ENCODE data around the gene EIF3J.
"Not testable (repeated sequence)": the region's sequence is repeated elsewhere in the genome, so short reads cannot be mapped to it uniquely, and the experiment has no call there.

EIF3J gene

DNA sequence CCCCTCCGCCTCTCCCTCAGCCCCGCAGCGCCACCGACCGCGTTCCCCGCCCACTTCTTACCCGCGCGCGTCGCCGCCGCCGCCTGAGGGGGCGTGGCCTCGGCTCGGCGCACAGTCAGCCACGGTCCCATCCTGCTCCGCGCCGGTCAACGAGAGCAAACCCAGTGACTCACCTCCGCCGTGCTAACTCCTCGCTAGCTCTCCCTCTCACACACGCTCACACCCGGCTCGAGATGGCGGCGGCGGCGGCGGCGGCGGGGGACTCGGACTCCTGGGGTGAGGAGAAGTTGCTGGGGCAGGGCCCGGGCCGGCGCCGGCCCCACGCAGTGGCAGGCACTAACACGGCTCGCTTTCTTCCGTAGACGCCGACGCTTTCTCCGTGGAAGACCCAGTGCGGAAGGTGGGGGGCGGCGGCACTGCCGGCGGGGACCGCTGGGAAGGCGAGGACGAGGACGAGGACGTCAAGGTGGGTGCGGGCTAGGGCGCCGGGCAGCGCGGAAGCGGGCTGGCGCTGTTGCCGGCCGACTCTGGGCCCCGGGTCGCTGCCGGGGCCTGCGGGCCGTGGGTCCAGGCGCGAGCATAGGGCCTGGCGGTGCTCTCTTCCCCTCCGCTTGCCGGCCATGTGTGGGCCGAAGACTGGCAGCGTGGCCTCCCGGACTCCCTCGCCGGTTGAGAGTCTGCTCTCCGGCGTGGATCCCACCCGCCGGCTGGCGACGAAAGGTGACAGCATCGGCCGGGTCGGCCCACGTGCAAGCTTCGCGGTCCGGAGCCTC lies at the start of gene EIF3J:
Gene EIF3J (plus strand): TSS at position 186 of the 773 bp plus-strand sequence. CDS start 48 bp downstream, at position 234.
- peak; percentile 87 to 91 (median 87) for DNase-seq (ENCODE audit: low read depth in 3 of 3, low spot score in 1 of 3)

- no peak for DNase-seq (ENCODE audit: low read depth in 3 of 3, low spot score in 1 of 3)
These were observed 47.5 kb upstream of the EIF3J start for GRCh38 chr15:44489464-44489863.

DNA sequence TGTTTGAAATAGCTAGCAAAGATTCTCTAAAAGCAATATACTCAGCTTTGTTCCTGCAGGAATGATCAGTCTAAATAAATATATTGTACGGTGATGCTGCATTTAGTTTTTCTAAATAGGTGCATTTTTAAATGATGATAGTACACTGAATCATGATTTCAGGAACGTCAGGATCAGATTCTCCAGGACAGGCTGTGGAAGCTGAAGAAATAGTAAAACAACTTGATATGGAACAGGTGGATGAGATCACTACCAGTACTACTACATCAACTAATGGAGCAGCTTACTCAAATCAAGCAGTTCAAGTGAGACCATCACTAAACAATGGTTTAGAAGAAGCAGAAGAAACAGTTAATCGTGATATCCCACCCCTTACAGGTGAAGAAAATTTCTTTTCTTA lies 46.3 kb upstream of the EIF3J start:
- DNase-seq (ENCODE audit: low read depth in 3 of 3, low spot score in 1 of 3), result no peak

DNA sequence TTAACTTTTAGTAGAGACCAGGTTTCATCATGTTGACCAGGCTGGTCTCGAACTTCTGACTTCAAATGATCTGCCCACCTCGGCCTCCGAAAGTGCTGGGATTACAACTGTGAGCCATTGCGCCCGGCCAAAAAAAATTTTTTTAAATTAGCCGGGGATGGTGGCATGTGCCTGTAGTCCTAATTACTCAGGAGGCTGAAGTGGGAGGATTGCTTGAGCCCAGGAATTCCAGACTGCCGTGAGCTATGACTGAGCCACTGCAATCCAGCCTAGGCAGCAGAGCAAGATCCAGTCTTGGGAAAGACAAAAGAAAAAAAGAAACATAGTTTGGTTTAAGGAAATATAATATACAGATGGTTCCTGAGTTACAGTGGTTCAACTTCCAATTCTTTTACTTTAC lies 44.9 kb upstream of the EIF3J start:
- DNase-seq (ENCODE audit: low read depth in 3 of 3, low spot score in 1 of 3), result no peak

- DNase-seq (ENCODE audit: low read depth in 3 of 3, low spot score in 1 of 3), result no peak
These were observed 44.3 kb upstream of the EIF3J start for GRCh38 chr15:44492672-44493071.

- no peak for DNase-seq (ENCODE audit: low read depth in 3 of 3, low spot score in 1 of 3)
These were observed 41.4 kb upstream of the EIF3J start for GRCh38 chr15:44495562-44495961.

DNA sequence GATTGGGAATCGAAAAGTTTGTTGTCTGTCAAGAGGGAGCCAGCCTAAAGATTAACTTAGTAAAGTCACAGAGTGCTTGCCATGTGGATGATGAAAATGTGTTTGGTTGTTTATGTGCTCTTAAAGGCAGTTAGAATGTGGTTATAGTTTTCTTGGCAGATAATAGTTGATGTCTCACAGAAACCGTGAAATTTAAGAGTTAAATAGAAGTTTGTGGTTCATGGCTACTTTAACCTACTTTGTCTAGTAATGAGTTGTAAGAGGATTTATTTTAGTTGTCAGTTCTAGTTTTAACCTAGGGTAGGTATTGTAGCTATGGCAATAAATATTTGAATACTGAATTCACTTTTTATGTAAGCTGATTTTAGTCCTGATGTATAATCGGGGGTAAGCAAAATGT lies 36.4 kb upstream of the EIF3J start:
- no peak for DNase-seq (ENCODE audit: low read depth in 3 of 3, low spot score in 1 of 3)

GRCh38 chr15:44501768-44502366 lies 35.1 kb upstream of the EIF3J start:
- DNase-seq (ENCODE audit: low read depth in 3 of 3, low spot score in 1 of 3), result no peak

DNA sequence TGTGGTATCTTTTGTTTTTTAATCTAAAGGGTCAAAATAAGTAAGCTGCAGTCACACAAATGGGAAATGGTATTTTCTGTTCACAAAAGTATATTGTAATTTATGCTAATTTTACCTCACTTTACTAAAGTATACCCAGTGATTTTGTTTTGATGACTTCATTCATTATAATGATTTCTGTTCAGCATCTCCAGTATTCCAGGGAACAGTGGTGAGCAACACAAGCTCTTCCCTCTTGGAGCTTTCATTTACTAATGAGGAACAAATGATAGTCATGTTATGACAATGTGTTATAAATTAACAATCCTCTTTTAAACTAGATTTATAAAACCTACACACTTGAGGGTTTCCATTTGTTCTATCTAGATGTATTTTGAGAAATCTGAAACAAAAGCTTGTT lies 20.5 kb upstream of the EIF3J start:
- DNase-seq (ENCODE audit: low read depth in 3 of 3, low spot score in 1 of 3), result no peak

- no peak for DNase-seq (ENCODE audit: low read depth in 3 of 3, low spot score in 1 of 3)
These were observed 17.4 kb upstream of the EIF3J start for GRCh38 chr15:44519537-44519936.

DNA sequence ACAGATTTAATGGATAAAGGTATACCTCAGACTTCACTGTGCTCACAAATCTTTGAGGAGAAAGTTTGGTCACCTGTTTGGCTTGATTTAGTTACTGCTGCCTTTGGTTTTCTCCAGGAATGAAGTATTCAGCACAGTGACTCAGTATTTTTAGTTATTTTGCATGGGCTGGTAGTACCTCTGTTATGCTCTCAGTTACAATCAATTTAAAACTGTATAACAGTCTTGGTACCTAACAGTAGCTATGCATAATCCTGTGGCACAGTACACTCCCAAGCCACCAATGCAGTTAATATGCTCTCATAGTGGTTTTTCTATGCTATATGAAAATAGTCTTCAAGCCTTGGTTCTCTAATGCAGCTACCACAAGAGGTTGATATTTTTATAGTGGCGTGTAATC lies 11.9 kb upstream of the EIF3J start:
- no peak for DNase-seq (ENCODE audit: low read depth in 3 of 3, low spot score in 1 of 3)

- DNase-seq (ENCODE audit: low read depth in 3 of 3, low spot score in 1 of 3), result no peak
These were observed 9.7 kb upstream of the EIF3J start for GRCh38 chr15:44527241-44527640.

DNA sequence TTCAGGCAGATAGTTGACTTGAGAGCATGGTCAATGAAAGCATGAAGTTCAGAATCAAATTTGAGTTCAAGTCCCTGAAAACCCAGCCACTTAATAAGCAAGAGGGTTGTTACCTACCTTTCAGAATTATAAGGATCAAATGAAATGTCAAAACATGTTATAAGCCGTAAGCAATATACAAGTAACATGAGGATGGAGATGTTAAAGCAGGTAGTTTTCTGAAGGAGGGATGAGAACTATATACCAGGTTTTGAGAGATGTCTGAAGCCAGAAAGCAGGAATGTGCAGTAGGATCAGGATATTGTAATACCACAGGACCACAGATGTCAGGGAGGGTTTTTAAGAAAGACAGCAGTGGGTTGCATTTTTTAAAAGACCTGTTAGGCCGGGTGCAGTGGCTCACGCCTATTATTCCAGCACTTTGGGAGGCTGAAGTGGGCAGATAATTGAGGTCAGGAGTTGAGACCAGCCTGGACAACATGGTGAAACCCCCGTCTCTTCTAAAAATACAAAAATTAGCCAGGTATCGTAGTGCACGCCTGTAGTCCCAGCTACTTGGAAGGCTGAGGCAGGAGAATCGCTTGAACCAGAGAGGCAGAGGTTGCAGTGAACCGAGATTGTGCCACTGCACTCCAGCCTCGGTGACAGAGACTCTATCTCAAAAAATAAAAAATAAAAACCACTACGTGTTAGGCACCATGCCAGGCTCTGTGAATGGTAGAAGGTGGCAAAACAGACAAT lies 6.9 kb upstream of the EIF3J start:
- no peak for DNase-seq (ENCODE audit: low read depth in 3 of 3, low spot score in 1 of 3)

DNA sequence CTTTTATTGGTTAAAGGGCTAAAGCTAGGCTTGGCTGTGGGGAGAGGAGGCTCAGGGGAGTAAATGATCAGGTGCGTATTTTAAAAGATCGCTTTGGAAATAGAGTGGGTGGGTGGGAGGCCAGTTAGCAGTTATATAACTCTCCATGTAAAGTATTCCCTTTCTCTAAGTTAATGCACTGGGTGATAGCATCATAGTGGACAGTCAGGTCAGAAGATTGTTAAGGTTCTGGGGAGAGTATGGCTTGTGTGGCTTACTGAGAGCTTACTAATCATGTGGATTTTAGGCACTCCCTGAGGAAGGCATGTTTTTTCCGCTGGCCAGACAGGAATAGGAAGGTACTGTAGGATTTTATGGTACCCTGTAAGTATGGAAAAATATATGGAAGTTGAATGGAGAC lies 6.3 kb upstream of the EIF3J start:
- no peak for DNase-seq (ENCODE audit: low read depth in 3 of 3, low spot score in 1 of 3)

- not testable (repeated sequence) for DNase-seq (ENCODE audit: low read depth in 3 of 3, low spot score in 1 of 3)
These were observed 4.7 kb upstream of the EIF3J start for GRCh38 chr15:44532275-44532674.

DNA sequence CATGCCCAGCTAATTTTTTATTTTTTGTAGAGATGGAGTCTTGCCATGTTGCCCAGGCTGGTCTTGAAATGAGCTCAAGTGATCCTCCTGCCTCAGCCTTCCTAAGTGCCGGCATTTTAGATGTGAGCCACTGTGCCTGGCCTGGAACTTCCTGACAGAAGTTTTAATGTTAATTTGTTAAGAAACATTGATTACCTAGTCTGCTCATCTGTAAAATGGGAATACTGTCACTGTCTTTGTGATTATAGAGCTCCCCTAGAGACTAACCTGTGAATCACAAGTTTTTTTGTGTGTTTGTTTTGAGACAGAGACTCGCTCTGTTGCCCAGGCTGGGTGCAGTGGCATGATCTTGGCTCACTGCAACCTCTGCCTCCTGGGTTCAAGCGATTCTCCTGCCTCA lies 4.3 kb upstream of the EIF3J start:
- DNase-seq (ENCODE audit: low read depth in 3 of 3, low spot score in 1 of 3), result no peak

- no peak for DNase-seq (ENCODE audit: low read depth in 3 of 3, low spot score in 1 of 3)
These were observed 1.9 kb upstream of the EIF3J start for GRCh38 chr15:44535092-44535491.

DNA sequence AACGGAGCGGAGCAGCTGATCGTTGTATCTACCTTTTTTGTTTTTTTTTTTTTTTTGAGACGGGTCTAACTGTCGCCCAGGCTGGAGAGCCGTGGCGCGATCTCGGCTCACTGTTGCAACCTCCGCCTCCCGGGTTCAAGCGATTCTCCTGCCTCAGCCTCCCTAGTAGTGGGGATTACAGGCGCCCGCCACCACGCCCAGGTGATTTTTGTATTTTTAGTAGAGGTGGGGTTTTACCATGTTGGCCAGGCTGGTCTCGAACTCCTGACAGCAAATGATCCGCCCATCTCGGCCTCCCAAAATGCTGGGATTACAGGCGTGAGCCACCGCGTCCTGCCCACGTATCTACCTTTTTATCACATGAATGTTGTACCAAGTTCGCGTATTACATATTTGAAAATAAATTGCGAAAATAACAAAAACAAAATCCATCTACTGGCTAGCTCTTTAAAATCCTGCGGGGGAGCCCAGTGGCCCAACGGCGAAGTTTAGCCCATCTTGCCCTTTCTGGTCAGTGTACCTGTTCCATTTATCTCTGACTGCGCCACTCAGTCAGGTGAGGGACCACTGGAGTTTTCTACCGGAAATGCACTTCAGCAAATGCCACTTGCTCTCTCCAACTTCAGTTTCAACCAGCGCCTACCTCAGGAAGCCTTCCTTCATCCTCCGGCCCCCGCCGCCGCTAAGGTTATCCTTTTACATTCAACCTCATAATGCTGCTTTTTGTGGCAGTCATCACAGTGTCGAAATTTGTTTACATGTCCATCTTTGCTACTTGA lies 1.2 kb upstream of the EIF3J start:
- DNase-seq (ENCODE audit: low read depth in 3 of 3, low spot score in 1 of 3), result no peak

DNA sequence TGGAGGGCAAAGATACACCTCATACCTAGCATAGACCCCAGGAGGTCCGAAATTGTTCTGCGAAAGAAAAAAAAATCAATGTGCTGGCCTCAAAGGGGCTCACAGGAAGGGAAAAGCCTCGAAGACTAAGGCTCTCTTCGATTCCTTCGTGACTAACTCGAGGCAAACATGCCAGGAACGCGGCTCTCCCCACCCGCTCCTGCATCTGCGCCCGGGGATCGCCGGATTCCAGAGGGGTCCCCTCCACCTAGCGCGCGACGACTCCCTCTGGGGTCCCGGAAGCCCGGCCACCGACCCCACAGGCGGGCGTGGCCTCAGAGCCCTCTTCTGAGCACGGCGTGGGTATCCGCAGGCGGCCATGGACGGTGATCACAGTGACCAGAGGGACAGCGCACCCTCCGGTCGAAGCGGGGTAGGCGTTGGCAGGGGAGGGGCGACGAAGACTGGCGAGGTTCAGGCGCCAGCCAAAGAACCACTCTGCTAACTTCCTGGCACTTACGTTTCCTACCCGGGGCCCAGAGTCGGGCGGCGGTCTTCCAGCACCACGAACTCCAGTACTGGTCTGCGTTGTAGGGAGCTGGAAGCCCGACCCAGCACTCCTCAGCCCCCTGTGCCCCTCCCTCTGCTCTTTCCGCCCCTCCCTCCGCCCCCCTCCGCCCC lies 515 bp upstream of the EIF3J start:
- DNase-seq (ENCODE audit: low read depth in 3 of 3, low spot score in 1 of 3), result no peak

GRCh38 chr15:44537735-44538240 lies 841 bp downstream of the EIF3J start:
- DNase-seq (ENCODE audit: low read depth in 3 of 3, low spot score in 1 of 3), result no peak
